ENCODE measurements around the gene KDM4B. TPM values are rescaled to one million over a fixed set of nuclear protein-coding genes. Genes with fewer than 3 reads are reported as not detected.

KDM4B gene
- total RNA-seq, 6 experiments from 2014 or later, result 17.0 to 27.2 (median 20.3) TPM

DNA sequence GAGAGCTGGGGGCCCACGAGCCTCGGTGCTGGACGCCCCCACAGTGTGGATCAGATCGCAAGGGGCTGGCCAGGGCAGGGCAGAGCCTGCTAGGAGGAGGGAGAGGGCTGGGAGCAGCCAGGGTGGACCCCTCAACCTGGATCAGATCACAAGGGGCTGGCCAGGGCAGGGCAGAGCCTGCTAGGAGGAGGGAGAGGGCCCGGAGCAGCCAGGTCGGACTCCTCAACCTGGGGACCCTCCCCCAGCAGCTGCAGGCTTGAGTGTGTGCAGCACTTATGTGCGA lies 126.6 kb downstream of the KDM4B start:
- Mint-ChIP-seq H3K27ac (no peak overlapping the region), H3K4me1 (ENCODE audit: low read depth) (no peaks in the 10 kb centered on the region), H3K9me3 (peaks cover 37% of the 10 kb centered on the region), H3K36me3 (ENCODE audit: low read depth) (peaks cover 37% of the 10 kb centered on the region), H3K27me3 (ENCODE audit: insufficient read depth) (peaks cover 2% of the 10 kb centered on the region), H3K4me3 (no peak overlapping the region)
- TF ChIP-seq, protein P1, sequence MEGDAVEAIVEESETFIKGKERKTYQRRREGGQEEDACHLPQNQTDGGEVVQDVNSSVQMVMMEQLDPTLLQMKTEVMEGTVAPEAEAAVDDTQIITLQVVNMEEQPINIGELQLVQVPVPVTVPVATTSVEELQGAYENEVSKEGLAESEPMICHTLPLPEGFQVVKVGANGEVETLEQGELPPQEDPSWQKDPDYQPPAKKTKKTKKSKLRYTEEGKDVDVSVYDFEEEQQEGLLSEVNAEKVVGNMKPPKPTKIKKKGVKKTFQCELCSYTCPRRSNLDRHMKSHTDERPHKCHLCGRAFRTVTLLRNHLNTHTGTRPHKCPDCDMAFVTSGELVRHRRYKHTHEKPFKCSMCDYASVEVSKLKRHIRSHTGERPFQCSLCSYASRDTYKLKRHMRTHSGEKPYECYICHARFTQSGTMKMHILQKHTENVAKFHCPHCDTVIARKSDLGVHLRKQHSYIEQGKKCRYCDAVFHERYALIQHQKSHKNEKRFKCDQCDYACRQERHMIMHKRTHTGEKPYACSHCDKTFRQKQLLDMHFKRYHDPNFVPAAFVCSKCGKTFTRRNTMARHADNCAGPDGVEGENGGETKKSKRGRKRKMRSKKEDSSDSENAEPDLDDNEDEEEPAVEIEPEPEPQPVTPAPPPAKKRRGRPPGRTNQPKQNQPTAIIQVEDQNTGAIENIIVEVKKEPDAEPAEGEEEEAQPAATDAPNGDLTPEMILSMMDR (IDR thresholded peaks at IDR 0.05), result no peak
- DNase-seq, result no peak

DNA sequence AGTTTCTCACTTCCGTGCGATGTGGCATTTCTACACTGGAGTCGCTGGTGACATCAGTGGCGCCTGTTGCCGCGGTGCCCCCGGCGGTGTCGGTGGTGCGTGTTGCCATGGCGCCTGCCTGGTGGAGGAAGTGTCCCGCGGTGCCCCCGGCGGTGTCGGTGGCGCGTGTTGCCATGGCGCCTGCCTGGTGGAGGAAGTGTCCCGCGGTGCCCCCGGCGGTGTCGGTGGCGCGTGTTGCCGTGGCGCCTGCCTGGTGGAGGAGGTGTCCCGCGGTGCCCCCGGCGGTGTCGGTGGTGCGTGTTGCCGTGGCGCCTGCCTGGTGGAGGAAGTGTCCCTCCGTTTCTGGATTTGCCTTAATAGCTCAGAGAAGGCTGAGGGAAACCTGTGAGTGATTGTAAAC lies 127.6 kb downstream of the KDM4B start:
- Mint-ChIP-seq H3K27ac (no peak overlapping the region), H3K36me3 (ENCODE audit: low read depth) (peaks cover 46% of the 10 kb centered on the region), H3K9me3 (peaks cover 42% of the 10 kb centered on the region), H3K4me1 (ENCODE audit: low read depth) (no peaks in the 10 kb centered on the region), H3K4me3 (no peak overlapping the region), H3K27me3 (ENCODE audit: insufficient read depth) (peaks cover 2% of the 10 kb centered on the region)
- TF ChIP-seq, protein P1 (IDR thresholded peaks at IDR 0.05), result no peak
- DNase-seq, result no peak

DNA sequence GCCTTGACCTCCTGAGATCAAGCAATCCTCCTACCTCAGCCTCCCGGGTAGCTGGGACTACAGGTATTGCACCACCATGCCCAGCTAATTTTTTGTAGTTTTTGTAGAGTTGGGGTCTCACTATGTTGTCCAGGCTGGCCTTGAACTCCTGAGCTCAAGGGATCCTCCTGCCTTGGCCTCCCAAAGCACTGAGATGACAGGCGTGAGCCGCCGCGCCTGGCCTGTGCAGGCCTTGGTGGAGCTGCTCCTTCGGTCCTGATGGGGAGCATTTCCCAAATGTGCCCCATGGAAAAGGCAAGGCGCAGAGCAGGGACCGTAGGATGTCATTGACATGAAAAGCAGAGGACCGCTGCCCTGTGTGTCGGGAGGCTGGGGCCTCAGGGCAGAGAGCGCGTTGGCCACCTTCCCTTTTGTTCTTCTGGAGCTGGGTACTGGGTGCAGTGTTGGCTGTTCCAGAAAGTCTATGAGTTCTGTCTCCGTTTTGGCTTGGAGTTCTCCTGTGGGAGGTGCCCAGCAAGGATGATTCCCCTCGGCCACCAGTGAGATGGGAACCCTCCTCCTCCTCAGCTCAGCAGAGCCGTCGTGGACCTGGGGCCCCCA lies 128.5 kb downstream of the KDM4B start:
- no peaks in the 10 kb centered on the region for H3K4me1 Mint-ChIP-seq (ENCODE audit: low read depth)
- TF ChIP-seq, protein P1 (IDR thresholded peaks at IDR 0.05), result no peak
- peaks cover 1% of the 10 kb centered on the region for H3K27me3 Mint-ChIP-seq (ENCODE audit: insufficient read depth)
- peaks cover 42% of the 10 kb centered on the region for H3K9me3 Mint-ChIP-seq
- no peak overlapping the region for H3K27ac Mint-ChIP-seq
- DNase-seq, result no peak
- H3K36me3 Mint-ChIP-seq (ENCODE audit: low read depth), result peaks cover 46% of the 10 kb centered on the region
- H3K4me3 Mint-ChIP-seq, result no peak overlapping the region

DNA sequence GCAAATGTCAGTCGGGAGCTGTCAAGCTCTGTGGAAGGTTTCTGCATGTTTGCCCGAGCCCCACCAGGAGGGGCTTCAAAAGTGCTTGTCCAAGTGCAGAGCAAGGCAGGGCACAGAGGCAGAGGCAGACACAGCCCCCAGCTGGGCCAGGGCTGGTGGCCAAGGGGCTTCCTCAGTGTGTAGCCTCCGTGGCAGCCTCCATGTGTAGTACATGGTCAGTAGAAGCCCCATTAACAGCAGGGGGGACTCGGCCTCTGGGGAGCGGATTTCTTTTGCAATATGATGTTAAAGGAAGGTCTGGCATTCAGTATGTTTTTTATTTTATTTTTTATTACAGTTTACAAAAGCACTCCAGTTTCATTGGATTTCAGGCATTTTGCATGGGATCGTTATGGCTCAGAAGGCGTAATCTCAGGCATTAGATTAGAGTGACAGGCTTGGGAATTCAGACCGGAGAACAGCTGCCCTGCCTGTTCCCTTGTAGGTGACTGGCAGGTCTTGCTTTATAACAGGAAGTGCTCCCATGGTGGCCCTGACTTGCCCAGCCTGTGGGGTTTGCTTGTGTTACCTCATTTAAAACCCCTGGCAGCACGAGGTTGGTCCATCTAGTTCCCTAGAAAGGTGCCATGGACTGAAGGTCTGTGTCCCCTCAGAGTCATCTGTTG lies 129.2 kb downstream of the KDM4B start:
- H3K36me3 Mint-ChIP-seq (ENCODE audit: low read depth), result peaks cover 46% of the 10 kb centered on the region
- peaks cover 1% of the 10 kb centered on the region for H3K27me3 Mint-ChIP-seq (ENCODE audit: insufficient read depth)
- H3K9me3 Mint-ChIP-seq, result peaks cover 42% of the 10 kb centered on the region
- H3K4me1 Mint-ChIP-seq (ENCODE audit: low read depth), result no peaks in the 10 kb centered on the region
- H3K4me3 Mint-ChIP-seq, result no peak overlapping the region
- TF ChIP-seq, protein P1 (IDR thresholded peaks at IDR 0.05), result no peak
- DNase-seq, result no peak
- no peak overlapping the region for H3K27ac Mint-ChIP-seq

DNA sequence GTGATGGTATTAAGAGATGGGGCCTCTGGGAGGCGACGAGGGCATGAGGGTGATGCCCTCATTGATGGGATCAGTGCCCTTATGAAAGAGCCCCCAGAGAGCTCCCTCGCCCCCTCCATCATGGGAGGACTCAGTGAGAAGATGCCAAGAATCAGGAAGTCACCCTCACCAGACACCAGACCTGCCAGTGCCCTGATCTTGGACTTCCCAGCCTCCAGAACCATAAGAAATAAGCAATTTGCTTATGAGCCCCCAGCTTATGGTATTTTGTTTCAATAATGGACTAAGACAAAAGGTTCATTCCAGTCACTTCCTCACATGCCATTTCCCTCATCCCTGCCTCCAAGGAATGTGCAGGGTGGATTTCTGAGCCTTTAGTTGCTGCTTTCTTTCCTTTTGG lies 129.7 kb downstream of the KDM4B start:
- Mint-ChIP-seq H3K9me3 (peaks cover 42% of the 10 kb centered on the region), H3K36me3 (ENCODE audit: low read depth) (peaks cover 46% of the 10 kb centered on the region), H3K4me1 (ENCODE audit: low read depth) (no peaks in the 10 kb centered on the region), H3K27me3 (ENCODE audit: insufficient read depth) (peaks cover 1% of the 10 kb centered on the region), H3K27ac (no peak overlapping the region), H3K4me3 (no peak overlapping the region)
- TF ChIP-seq, protein P1 (IDR thresholded peaks at IDR 0.05), result no peak
- no peak for DNase-seq

All from HFFc6 (cell line).